ENCODE measurements around the gene ZNF638.

The ZNF638 gene

GRCh38 chr2:71457123-71457915 is 125.7 kb downstream of the ZNF638 start:
- ATAC-seq (ENCODE audit: low read depth), result no peak
- H3K9me3 ChIP-seq (ENCODE audit: severe bottlenecking), result no peaks in the 10 kb centered on the region
- no peaks in the 10 kb centered on the region for H3K27me3 ChIP-seq (ENCODE audit: insufficient read depth, poor library complexity, severe bottlenecking)
- H3K36me3 ChIP-seq (ENCODE audit: low read depth), result no peaks in the 10 kb centered on the region
- H3K4me1 ChIP-seq (ENCODE audit: insufficient read depth, poor library complexity, severe bottlenecking), result peaks cover 6% of the 10 kb centered on the region
- TF ChIP-seq CTCF (IDR thresholded peaks at IDR 0.05; ENCODE audit: poor library complexity, severe bottlenecking), result no peak
- no peak for DNase-seq (ENCODE audit: low spot score)
- no peak overlapping the region for H3K4me3 ChIP-seq (ENCODE audit: severe bottlenecking)
- no peak overlapping the region for H3K27ac ChIP-seq (ENCODE audit: poor library complexity, severe bottlenecking)

- no peak for ATAC-seq (ENCODE audit: low read depth)
- Histone ChIP-seq H3K4me3 (ENCODE audit: severe bottlenecking) (no peak overlapping the region), H3K27ac (ENCODE audit: poor library complexity, severe bottlenecking) (no peak overlapping the region), H3K4me1 (ENCODE audit: insufficient read depth, poor library complexity, severe bottlenecking) (peaks cover 4% of the 10 kb centered on the region), H3K36me3 (ENCODE audit: low read depth) (no peaks in the 10 kb centered on the region), H3K27me3 (ENCODE audit: insufficient read depth, poor library complexity, severe bottlenecking) (no peaks in the 10 kb centered on the region), H3K9me3 (ENCODE audit: severe bottlenecking) (no peaks in the 10 kb centered on the region)
- DNase-seq (ENCODE audit: low spot score), result no peak
- TF ChIP-seq CTCF (IDR thresholded peaks at IDR 0.05; ENCODE audit: poor library complexity, severe bottlenecking), result no peak
Observed at GRCh38 chr2:71457923-71458322, 126.3 kb downstream of the ZNF638 start.

- H3K4me1 ChIP-seq (ENCODE audit: insufficient read depth, poor library complexity, severe bottlenecking), result no peaks in the 10 kb centered on the region
- no peaks in the 10 kb centered on the region for H3K9me3 ChIP-seq (ENCODE audit: severe bottlenecking)
- H3K27me3 ChIP-seq (ENCODE audit: insufficient read depth, poor library complexity, severe bottlenecking), result no peaks in the 10 kb centered on the region
- H3K27ac ChIP-seq (ENCODE audit: poor library complexity, severe bottlenecking), result no peak overlapping the region
- no peak overlapping the region for H3K4me3 ChIP-seq (ENCODE audit: severe bottlenecking)
- no peaks in the 10 kb centered on the region for H3K36me3 ChIP-seq (ENCODE audit: low read depth)
- no peak for ATAC-seq (ENCODE audit: low read depth)
- no peak for DNase-seq (ENCODE audit: low spot score)
- no peak for TF ChIP-seq CTCF (IDR thresholded peaks at IDR 0.05; ENCODE audit: poor library complexity, severe bottlenecking)
Observed at GRCh38 chr2:71458413-71459083, 127.0 kb downstream of the ZNF638 start.

- H3K27ac ChIP-seq (ENCODE audit: poor library complexity, severe bottlenecking), result no peak overlapping the region
- no peak for TF ChIP-seq CTCF (IDR thresholded peaks at IDR 0.05; ENCODE audit: poor library complexity, severe bottlenecking)
- ATAC-seq (ENCODE audit: low read depth), result no peak
Observed at GRCh38 chr2:71459084-71459431, 127.5 kb downstream of the ZNF638 start.

GRCh38 chr2:71460056-71460455 is 128.5 kb downstream of the ZNF638 start:
- Histone ChIP-seq H3K9me3 (ENCODE audit: severe bottlenecking) (no peaks in the 10 kb centered on the region), H3K4me1 (ENCODE audit: insufficient read depth, poor library complexity, severe bottlenecking) (no peaks in the 10 kb centered on the region), H3K4me3 (ENCODE audit: severe bottlenecking) (no peak overlapping the region), H3K36me3 (ENCODE audit: low read depth) (no peaks in the 10 kb centered on the region), H3K27ac (ENCODE audit: poor library complexity, severe bottlenecking) (no peak overlapping the region), H3K27me3 (ENCODE audit: insufficient read depth, poor library complexity, severe bottlenecking) (peaks cover under 1% of the 10 kb centered on the region)
- ATAC-seq (ENCODE audit: low read depth) (no peak), DNase-seq (ENCODE audit: low spot score) (no peak)
- TF ChIP-seq CTCF (IDR thresholded peaks at IDR 0.05; ENCODE audit: poor library complexity, severe bottlenecking), result no peak

More at GRCh38 chr2:71459084-71459431, 127.5 kb downstream of the ZNF638 start:
- no peak for DNase-seq (ENCODE audit: low spot score)
- Histone ChIP-seq H3K4me1 (ENCODE audit: insufficient read depth, poor library complexity, severe bottlenecking) (no peaks in the 10 kb centered on the region), H3K27me3 (ENCODE audit: insufficient read depth, poor library complexity, severe bottlenecking) (no peaks in the 10 kb centered on the region), H3K36me3 (ENCODE audit: low read depth) (no peaks in the 10 kb centered on the region), H3K4me3 (ENCODE audit: severe bottlenecking) (no peak overlapping the region), H3K9me3 (ENCODE audit: severe bottlenecking) (no peaks in the 10 kb centered on the region)

Measured in RWPE2 (cell line).